MCF 10A (cell line): Measurements from ENCODE around the gene SERPINB12. TPM values are rescaled to one million over a fixed set of nuclear protein-coding genes. Genes with fewer than 3 reads are reported as not detected.

ENCODE experiments used
- BruUV-seq: library from RNA; stranded (reverse); fragments of 400-500 nt; replicated peaks from 2 replicates; lab custom pipeline; 2021; lab: Mats Ljungman, UMichigan
- CTCF ChIA-PET: fragments of 300-600 bp; sonication (Branson Sonifier 250); formaldehyde crosslinking; extraction: SDS; loops from one replicate; lab custom pipeline; 2021; ENCODE audit warnings: antibody characterized with exemption, inconsistent platforms; lab: Yijun Ruan, JAX
- POLR2A ChIA-PET: fragments of 300-600, 350-650 bp; sonication (Branson Sonifier 250); formaldehyde crosslinking; extraction: SDS; loops from one replicate; lab custom pipeline; 2020; ENCODE audit warnings: antibody characterized with exemption, inconsistent platforms; lab: Yijun Ruan, JAX
- DNase-seq: peaks from one replicate; pipeline ENCODE4 v3.0.0-alpha.2; 2018; ENCODE audit not compliant: unreplicated experiment
- H3K27ac Mint-ChIP-seq: one replicate; pipeline ENCODE4 v1.8.0; 2022; ENCODE audit warnings: mild to moderate bottlenecking, low read depth, mixed read lengths; ENCODE audit not compliant: unreplicated experiment
- H3K27me3 Mint-ChIP-seq: one replicate; pipeline ENCODE4 v1.8.0; 2022; ENCODE audit warnings: mixed read lengths; ENCODE audit not compliant: insufficient read depth, unreplicated experiment
- H3K36me3 Mint-ChIP-seq: one replicate; pipeline ENCODE4 v1.8.0; 2022; ENCODE audit warnings: mild to moderate bottlenecking, moderate library complexity, mixed read lengths; ENCODE audit not compliant: insufficient read depth, unreplicated experiment
- H3K4me1 Mint-ChIP-seq: one replicate; pipeline ENCODE4 v1.8.0; 2022; ENCODE audit warnings: mixed read lengths; ENCODE audit not compliant: insufficient read depth, unreplicated experiment
- H3K4me3 Mint-ChIP-seq: one replicate; pipeline ENCODE4 v1.8.0; 2022; ENCODE audit warnings: mild to moderate bottlenecking, moderate library complexity, mixed read lengths; ENCODE audit not compliant: unreplicated experiment
- H3K9me3 Mint-ChIP-seq: one replicate; pipeline ENCODE4 v1.8.0; 2022; ENCODE audit warnings: mixed read lengths; ENCODE audit not compliant: unreplicated experiment
- intact Hi-C: fragments of 100-400 bp; cut with micrococcal nuclease; formaldehyde crosslinking; loops from 2 replicates; pipeline ENCODE4 v1.14.1; 2022
- total RNA-seq: library from RNA; stranded (reverse); gene quantifications from 2 replicates; pipeline ENCODE4 v1.2.3, GENCODE V29; 2022
- TF ChIP-seq, protein P1 (sequence below): fragments of 200-600 bp; IDR thresholded peaks from one replicate; pipeline ENCODE4 v1.8.0; 2022; ENCODE audit warnings: antibody characterized with exemption, mild to moderate bottlenecking; ENCODE audit not compliant: unreplicated experiment

Gene SERPINB12
- total RNA-seq, 1 experiment from 2014 or later, result not detected

DNA sequence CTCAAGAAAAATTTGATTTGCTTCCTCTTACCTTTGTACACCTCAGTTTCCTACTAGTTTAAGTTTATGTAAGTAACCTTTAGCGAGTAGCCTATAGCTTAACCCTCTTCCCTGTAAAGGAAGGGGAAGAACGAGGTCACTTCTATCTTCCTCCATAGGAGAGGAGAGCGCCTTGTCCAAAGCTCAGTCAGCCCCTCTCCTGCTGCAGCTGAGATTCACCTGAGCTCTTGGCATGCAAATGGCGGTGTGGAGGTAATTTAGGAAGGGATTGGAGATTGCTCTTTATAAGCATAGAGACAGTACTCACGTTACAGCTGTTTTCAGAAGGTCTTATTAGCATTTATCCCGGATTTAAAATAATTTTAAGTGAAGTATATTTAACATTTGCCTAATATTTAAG is 27.8 kb upstream of the SERPINB12 start:
- ChIA-PET CTCF (interaction anchor here (0.8 to 16.2 kb wide), 7 partner anchors 10 to 450 kb away, joined by 3 to 535 read pairs (median 7); no protein-coding TSS in a partner anchor), POLR2A (no interaction called here)
- H3K4me1 Mint-ChIP-seq, result peaks cover 6% of the 10 kb centered on the region
- intact Hi-C loops, result no loop called here
- H3K27me3 Mint-ChIP-seq, result no peaks in the 10 kb centered on the region
- no TSS peak for BruUV-seq
- no peak overlapping the region for H3K4me3 Mint-ChIP-seq
- no peak overlapping the region for H3K27ac Mint-ChIP-seq
- H3K9me3 Mint-ChIP-seq, result no peaks in the 10 kb centered on the region
- no peak for DNase-seq
- TF ChIP-seq, protein P1, sequence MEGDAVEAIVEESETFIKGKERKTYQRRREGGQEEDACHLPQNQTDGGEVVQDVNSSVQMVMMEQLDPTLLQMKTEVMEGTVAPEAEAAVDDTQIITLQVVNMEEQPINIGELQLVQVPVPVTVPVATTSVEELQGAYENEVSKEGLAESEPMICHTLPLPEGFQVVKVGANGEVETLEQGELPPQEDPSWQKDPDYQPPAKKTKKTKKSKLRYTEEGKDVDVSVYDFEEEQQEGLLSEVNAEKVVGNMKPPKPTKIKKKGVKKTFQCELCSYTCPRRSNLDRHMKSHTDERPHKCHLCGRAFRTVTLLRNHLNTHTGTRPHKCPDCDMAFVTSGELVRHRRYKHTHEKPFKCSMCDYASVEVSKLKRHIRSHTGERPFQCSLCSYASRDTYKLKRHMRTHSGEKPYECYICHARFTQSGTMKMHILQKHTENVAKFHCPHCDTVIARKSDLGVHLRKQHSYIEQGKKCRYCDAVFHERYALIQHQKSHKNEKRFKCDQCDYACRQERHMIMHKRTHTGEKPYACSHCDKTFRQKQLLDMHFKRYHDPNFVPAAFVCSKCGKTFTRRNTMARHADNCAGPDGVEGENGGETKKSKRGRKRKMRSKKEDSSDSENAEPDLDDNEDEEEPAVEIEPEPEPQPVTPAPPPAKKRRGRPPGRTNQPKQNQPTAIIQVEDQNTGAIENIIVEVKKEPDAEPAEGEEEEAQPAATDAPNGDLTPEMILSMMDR, result no peak
- H3K36me3 Mint-ChIP-seq, result no peaks in the 10 kb centered on the region

DNA sequence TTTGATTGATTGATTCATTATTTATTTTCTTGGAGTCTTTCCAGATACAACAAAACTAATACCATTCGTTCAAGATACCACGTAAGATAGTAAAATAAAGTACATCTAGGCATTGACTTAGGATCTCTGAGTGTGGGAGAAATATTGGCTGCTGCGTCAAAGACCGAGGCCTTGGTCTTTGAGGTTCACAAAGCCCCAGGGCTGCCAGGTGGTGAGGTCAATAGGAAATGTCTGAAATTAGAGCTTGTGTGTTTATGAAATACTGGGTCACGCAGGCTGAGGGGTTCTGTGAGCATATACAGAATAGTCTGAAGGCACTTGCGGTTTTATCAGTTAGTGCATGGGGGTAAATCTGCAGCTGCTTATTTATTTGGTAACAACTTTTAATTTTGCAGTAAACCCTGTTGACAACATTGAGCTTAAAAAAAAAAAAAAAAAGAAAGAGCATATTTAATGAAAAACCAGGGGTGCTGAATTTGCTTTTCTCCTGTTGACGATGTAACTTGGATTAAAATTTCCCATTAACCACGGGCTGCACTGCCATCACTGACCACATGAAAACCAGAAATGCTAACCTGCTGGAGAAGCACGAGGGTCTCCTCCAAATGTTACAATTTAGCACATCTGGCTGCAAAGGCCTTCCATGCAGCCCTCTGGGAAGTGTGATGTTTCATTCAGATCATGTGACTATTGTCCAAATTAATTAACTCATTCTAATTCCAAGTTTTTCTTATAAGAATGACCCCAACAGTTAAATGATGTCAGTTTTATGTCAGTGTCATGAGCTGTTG is 27.1 kb upstream of the SERPINB12 start:
- Mint-ChIP-seq H3K27ac (no peak overlapping the region), H3K4me1 (peaks cover 9% of the 10 kb centered on the region), H3K9me3 (no peaks in the 10 kb centered on the region), H3K4me3 (no peak overlapping the region), H3K36me3 (no peaks in the 10 kb centered on the region), H3K27me3 (no peaks in the 10 kb centered on the region)
- no TSS peak for BruUV-seq
- CTCF ChIA-PET, result interaction anchor here (0.6 to 16.2 kb wide), 11 partner anchors 9 to 498 kb away, joined by 3 to 535 read pairs (median 4); partner anchors contain the start of gene SERPINB5
- intact Hi-C loops, result no loop called here
- DNase-seq, result no peak
- POLR2A ChIA-PET, result no interaction called here
- TF ChIP-seq, protein P1, result peak; percentile 7

DNA sequence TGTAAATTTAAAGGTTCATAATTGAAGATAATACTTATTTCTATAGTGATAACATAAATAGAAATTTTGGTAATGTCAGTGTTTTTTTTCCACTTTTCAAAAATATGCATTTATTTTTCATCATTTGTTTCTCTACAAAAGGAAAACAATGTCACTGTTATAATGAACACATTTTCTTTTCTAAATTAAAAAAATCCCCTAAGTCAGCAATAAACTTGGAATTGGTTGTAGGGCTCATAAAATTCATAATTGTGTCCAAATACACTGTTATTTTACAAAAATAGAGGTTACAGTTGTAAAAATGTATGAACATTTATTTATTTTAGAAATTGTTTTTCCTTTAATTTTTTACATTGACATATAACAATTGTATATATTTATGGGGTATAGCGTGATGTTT is 26.4 kb upstream of the SERPINB12 start:
- Mint-ChIP-seq H3K4me1 (peaks cover 12% of the 10 kb centered on the region), H3K36me3 (no peaks in the 10 kb centered on the region), H3K4me3 (no peak overlapping the region), H3K27me3 (no peaks in the 10 kb centered on the region), H3K9me3 (no peaks in the 10 kb centered on the region), H3K27ac (no peak overlapping the region)
- intact Hi-C loops, result no loop called here
- ChIA-PET POLR2A (interaction anchor here (1.1 kb wide), 1 partner anchor 226 kb away, joined by 3 read pairs; no protein-coding TSS in a partner anchor), CTCF (interaction anchor here (1.2 to 16.2 kb wide), 7 partner anchors 39 to 421 kb away, joined by 3 to 535 read pairs (median 13); partner anchors contain the start of gene SERPINB5)
- no TSS peak for BruUV-seq
- no peak for DNase-seq
- TF ChIP-seq, protein P1, result no peak
